Measurements from ENCODE around the gene NDUFB6.

Gene NDUFB6

DNA sequence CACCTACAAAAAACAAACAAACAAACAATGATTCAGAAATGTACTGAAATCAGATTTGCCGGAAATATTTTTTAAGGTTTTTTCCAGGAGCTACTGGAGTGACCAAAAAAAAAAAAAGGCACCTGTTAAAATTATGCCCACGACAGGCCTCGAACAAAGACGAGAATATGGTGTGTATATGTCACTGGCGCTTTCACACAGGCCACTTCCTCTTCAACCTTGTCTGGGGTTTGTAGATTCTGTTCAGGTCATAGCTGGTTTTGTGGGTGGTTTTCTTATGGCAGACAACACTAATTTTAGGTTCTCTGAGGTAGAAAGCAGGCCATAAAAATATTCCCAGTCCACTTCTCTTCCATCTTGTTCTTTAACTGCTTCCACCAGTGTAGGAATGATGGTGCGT is 7.0 kb downstream of the NDUFB6 start:
- no peak overlapping the region for H3K27ac ChIP-seq
- TF ChIP-seq ZFX (IDR thresholded peaks at IDR 0.05) (no peak), CTCF (conservative IDR thresholded peaks at IDR 0.05) (no peak)

DNA sequence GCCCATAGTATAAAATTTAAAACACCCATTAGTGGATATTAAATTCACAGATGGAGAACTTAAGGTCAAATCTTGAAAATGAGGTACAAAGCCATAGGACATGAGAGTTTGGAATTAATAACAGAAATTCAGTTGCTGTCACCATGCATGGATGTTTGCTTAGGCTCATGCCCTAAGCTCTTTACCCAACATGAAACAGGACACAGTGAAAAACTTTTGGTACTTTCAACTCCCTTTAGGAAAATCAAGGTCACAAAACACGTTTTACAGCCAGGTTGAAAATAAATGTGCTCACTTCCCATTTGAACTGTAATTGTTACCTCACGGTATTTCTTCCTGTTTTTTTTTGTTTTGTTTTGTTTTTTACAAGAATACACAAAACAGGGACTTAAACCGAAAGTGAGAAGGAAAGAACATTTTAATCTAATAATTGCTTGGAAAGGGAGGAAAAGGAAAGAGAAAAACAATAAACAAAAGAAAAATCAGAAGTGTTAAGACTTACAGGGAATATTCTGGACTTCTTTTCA is 14.5 kb downstream of the NDUFB6 start:
- no peak overlapping the region for H3K27ac ChIP-seq
- TF ChIP-seq ZFX (IDR thresholded peaks at IDR 0.05) = no peak
- no peak for TF ChIP-seq CTCF (conservative IDR thresholded peaks at IDR 0.05)

DNA sequence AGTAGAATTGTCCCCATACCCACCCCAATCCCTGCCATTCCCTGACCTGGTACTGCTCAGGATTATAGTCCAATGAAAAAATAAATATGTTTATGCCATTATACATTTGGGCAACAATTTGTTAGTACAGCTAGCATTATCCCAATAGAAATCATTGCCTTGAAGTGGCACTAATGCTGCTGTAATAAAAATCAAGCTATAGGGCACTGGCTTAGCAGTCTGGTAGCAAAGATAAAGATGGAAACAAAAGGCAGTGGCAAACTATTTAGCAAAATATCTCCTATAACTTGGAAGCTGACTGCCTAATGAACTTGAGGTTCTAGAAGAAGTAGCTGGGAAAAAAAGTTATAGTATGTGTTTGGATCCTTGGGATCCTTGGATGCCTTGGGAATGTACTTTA is 18.4 kb downstream of the NDUFB6 start:
- H3K27ac ChIP-seq = no peak overlapping the region
- no peak for TF ChIP-seq ZFX (IDR thresholded peaks at IDR 0.05)
- no peak for TF ChIP-seq CTCF (conservative IDR thresholded peaks at IDR 0.05)

DNA sequence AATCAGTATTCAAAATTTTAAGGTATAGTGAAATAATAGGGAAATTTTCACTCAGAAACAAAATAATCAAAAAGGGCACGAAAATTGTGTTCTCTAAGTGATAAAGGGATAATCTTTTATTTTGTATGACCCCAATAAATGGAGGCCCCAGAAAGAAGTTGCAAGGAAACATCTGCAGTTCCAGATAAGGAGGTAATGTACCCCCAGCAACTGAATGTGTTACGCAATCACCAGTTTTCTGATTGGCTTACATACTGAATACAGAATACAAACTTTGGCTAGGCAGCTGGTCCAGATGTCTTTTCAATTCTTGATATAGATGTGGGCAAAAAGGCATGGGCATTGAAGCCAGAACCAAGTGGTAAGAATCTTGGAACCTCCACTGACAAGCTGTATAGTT is 18.9 kb downstream of the NDUFB6 start:
- no peak overlapping the region for H3K27ac ChIP-seq
- no peak for TF ChIP-seq CTCF (conservative IDR thresholded peaks at IDR 0.05)
- no peak for TF ChIP-seq ZFX (IDR thresholded peaks at IDR 0.05)

DNA sequence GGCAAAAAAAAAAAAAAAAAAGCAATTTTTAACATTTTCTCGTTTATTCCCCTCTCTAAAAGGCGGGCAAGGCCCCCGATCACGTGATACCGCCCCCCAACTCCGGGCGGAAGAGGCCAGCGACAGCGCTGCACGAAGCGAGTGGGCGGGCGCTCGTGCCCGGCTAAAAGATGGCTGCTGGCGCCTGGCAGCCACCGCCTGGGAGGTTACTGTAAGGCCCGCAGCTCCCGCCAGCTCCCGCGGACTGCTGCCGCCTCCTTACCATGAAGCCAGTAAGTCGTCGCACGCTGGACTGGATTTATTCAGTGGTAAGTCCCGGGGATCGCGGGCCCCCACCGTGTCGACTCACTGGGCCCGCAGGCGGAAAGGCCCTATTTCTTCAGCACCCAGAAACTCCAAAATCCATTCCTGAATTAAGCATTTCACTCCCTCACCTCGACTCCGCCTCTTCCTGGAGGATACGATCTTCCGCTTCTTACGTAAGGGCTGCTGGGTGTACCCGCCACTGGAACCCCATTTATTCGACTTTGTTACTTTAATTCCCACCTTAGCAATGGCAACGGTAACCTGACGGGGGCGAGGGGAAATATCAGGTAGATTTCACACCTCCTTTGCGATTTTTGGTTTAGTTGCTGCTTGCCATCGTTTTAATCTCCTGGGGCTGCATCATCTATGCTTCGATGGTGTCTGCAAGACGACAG is 20.6 kb downstream of the NDUFB6 start, which contains the start of the genes SMIM27 and TOPORS:
Gene SMIM27 (plus strand): TSS at position 156 of the 701 bp plus-strand sequence. CDS start 108 bp downstream, at position 264.
Gene TOPORS (minus strand): TSS at position 415 of the 701 bp plus-strand sequence. CDS start 150 bp downstream, at position 265.
- TF ChIP-seq ZFX (IDR thresholded peaks at IDR 0.05) = peak; percentile 93
- TF ChIP-seq CTCF (conservative IDR thresholded peaks at IDR 0.05) = no peak
- peak within 1 kb of the TSS; percentile 83 for H3K27ac ChIP-seq

DNA sequence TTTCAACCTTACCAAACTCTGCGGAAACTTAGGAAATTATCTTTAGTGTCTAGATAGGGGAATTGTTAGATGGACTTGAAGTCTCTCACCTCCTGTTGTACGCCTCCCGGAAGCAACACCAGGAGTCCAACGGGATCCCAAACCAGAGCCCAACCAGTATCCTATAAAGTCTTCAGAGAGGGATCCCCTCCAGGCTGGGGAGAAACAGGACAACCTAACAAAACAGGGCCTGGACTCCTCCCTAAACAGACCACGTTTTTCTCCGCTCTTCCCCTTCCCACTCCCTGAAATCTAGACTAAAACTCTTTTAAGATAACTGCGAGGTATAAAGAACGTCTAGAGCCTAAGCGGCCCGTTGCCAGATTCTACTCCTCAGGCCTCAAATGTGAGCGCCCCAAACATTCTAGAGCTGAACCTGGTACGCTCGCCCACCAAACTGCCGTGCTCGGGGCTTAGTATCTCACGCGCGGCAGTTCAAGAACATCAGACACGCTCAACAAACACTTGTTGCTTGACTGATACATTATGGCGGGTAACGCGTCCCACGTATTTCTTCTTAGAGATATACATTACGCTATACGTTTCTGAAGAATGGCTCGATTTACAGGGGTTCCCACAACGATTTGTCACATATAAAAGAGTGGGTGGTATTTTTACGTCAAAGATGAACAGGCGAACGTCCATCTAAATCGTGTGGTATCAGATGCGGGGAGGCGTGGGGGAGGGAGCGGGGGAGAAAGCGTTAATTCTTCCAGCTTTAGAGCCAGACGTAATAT is 21.5 kb downstream of the NDUFB6 start:
- H3K27ac ChIP-seq = peak overlapping the region; percentile 83
- TF ChIP-seq CTCF (conservative IDR thresholded peaks at IDR 0.05) = no peak
- TF ChIP-seq ZFX (IDR thresholded peaks at IDR 0.05) = no peak

All from C4-2B (cell line).